HG03039 (cell line): ENCODE data around the gene SYNGR2.
A peak's percentile ranks its signal among the peaks of the same experiment; 100 is the strongest.

Experiments
- ATAC-seq: cut with Tn5 transposase; IDR thresholded peaks from one replicate; pipeline ENCODE4 v1.9.1; 2021; ENCODE audit warnings: mild to moderate bottlenecking, moderate library complexity; ENCODE audit not compliant: unreplicated experiment

The SYNGR2 gene

GRCh38 chr17:78197147-78197832 lies 28.9 kb downstream of the SYNGR2 start:
- ATAC-seq, result no peak

DNA sequence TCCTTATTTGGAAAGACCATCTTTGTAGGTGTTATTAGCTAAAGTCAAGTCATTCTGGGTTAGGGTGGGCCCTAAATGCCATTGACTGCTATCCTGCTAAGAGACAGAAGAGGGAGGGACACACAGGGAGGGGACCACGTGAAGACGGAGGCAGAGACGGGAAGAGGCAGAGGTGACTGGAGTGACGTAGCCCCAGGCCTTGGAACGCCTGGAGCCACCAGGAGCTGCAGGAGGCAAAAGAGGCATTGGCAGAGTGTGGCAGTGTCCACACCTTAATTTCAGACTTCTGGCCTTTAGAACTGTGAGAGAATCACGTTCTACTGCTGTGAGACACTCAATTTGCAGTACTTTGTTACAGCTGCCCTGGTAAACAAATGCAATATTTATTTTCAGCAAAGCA lies 32.1 kb downstream of the SYNGR2 start:
- ATAC-seq, result no peak

DNA sequence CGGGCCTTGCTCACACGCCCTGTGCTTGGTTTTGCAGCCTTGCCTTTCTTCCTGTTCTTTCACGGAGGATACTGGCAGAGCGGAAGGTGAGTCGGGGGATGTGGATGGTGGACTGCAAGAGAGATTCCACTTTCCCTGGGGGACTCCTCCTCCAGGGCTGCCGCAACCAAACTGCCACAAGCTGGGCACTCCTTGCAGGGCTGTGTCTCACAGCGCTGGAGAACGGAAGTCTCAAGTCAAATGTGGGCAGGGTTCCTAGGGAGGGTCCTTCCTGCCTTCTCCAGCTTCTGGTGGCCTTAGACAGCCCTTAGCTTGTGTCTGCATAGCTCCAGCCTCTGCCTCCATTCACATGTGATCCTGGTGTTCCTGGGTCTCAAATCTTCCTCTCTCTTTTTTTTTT lies 34.3 kb downstream of the SYNGR2 start:
- ATAC-seq, result no peak

- ATAC-seq, result no peak
These were observed 36.2 kb downstream of the SYNGR2 start for GRCh38 chr17:78204387-78205123.

DNA sequence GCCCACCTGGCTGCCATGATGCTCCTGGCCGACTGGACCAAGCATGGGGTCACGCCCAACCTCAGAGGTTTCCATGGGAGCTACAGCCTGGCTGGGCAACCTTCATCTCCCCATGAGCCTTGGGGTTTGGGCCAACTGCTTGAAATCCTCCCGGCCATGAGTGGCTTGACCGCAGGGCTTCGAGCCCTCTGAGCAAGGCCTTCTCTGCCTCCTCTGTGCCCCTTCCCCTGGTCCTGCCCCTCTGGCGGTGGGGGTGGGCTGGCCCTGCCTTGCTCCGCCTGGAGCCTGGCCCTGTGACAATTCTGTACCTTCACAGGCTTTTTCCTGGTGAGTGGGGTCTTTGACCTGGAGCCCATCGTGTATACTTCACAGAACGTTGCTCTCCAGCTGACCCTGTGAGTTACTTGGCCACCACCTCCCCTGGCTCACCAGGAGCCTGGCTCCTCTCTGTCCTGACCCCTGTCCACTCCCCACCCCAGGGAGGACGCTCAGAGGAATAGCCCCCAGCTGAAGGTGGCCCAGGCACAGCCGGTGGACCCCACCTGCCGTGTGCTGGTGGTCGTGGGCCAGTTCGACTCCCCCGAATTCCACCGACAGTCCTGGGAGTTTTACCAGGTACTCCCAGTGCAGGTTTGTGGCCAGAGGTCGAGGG lies 36.9 kb downstream of the SYNGR2 start:
- ATAC-seq, result no peak

- no peak for ATAC-seq
These were observed 37.9 kb downstream of the SYNGR2 start for GRCh38 chr17:78206298-78206697.

- ATAC-seq, result no peak
These were observed 40.1 kb downstream of the SYNGR2 start for GRCh38 chr17:78208486-78208885.

DNA sequence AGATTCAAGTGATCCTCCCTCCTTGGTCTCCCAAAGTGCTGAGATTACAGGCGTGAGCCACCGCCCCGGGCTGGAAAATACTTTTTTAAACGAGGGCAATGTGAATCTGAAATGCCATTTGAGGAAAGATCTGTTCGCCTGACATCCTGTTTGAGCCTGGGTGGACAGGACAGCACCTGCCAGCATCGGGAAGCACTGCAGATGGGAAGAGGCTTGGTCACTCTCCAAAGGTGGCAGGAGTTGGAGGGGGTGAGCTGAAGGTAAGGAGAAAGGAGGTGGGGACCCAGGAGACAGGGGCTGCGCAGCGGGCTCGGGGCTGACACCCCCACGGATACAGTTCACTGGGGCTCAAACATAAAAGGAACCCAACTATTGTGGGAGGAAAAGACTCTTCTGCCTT lies 41.7 kb downstream of the SYNGR2 start:
- no peak for ATAC-seq

DNA sequence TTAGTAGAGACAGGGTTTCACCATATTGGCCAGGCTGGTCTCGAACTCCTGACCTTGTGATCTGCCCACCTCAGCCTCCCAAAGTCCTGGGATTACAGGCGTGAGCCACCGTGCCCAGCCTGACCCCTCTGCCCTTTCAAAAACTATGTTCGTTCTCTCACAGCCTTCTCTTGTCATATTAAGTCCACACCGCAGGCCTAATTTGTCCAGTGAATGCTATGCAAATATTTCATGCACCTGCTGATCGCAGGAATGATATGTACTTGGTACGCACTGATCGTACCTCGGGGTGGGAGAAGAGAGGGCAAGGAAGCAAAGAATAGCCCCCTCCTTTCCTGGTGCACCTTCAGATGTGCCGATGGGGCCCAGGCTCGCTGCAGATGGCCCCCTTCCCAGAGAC lies 42.7 kb downstream of the SYNGR2 start:
- ATAC-seq, result no peak

DNA sequence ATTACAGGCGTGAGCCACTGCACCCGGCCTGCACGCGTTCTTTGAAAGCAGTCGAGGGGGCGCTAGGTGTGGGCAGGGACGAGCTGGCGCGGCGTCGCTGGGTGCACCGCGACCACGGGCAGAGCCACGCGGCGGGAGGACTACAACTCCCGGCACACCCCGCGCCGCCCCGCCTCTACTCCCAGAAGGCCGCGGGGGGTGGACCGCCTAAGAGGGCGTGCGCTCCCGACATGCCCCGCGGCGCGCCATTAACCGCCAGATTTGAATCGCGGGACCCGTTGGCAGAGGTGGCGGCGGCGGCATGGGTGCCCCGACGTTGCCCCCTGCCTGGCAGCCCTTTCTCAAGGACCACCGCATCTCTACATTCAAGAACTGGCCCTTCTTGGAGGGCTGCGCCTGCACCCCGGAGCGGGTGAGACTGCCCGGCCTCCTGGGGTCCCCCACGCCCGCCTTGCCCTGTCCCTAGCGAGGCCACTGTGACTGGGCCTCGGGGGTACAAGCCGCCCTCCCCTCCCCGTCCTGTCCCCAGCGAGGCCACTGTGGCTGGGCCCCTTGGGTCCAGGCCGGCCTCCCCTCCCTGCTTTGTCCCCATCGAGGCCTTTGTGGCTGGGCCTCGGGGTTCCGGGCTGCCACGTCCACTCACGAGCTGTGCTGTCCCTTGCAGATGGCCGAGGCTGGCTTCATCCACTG lies 45.8 kb downstream of the SYNGR2 start, which contains the start of gene BIRC5:
TSS of gene BIRC5 (plus strand) at position 238 of the 690 bp plus-strand sequence. CDS start at position 302, 64 bp downstream.
- peak; percentile 74 for ATAC-seq

- no peak for ATAC-seq
These were observed 46.3 kb downstream of the SYNGR2 start for GRCh38 chr17:78214706-78215061.

DNA sequence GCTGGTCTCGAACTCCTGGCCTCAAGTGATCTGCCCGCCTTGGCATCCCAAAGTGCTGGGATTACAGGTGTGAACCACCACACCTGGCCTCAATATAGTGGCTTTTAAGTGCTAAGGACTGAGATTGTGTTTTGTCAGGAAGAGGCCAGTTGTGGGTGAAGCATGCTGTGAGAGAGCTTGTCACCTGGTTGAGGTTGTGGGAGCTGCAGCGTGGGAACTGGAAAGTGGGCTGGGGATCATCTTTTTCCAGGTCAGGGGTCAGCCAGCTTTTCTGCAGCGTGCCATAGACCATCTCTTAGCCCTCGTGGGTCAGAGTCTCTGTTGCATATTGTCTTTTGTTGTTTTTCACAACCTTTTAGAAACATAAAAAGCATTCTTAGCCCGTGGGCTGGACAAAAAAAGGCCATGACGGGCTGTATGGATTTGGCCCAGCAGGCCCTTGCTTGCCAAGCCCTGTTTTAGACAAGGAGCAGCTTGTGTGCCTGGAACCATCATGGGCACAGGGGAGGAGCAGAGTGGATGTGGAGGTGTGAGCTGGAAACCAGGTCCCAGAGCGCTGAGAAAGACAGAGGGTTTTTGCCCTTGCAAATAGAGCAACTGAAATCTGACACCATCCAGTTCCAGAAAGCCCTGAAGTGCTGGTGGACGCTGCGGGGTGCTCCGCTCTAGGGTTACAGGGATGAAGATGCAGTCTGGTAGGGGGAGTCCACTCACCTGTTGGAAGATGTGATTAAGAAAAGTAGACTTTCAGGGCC lies 51.2 kb downstream of the SYNGR2 start:
- no peak for ATAC-seq
